NCI-H2107 treated with DMSO at 0.1 percent for 48 hours (cell line): ENCODE data around the gene PDLIM5.
"Not testable (repeated sequence)": the region's sequence is repeated elsewhere in the genome, so short reads cannot be mapped to it uniquely, and the experiment has no call there.

Experiments
- DNase-seq: peaks from one replicate; lab custom pipeline; 2025; ENCODE audit not compliant: unreplicated experiment; lab: John Stamatoyannopoulos, UW

Gene PDLIM5

GRCh38 chr4:94489098-94489497 is 37.4 kb downstream of the PDLIM5 start:
- no peak for DNase-seq

- no peak for DNase-seq
These were observed 38.7 kb downstream of the PDLIM5 start for GRCh38 chr4:94490437-94490836.

DNA sequence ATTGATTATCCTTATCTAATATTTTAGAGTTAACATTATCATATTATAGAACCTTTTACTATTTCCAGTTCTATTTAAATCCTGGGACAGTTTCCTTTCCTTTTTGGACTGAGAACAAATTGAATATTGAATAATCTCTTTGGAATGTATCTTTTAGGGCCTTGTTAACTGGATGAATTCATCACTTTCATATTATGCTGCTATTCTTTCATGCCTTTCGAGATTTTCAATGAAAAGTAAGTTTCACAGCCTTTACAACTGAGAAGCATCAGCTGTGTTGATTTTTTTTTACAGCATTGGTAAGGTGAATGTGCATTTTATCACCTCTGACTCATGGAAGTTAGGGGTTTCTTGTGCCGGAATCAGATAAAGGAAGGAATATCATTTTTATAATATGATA is 39.6 kb downstream of the PDLIM5 start:
- DNase-seq: no peak

DNA sequence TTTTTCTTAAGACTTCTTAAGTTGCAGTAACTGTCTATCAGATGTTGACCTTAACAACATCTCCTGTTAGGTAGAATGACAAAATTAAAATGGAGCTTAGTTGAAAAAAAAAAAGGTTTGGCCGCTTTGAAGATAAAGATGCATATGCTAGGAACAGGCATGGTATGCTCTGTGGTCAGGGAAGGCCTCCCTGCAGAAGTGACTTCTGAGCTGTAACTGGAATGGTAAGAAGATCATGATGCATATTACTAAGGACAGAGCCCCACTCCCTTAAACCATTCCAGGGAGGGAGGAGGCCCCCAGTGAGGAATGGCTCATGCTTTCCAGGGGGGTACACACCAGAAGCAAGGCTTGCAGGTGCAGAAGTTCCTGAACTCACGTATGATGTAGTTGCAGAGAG is 43.7 kb downstream of the PDLIM5 start:
- DNase-seq: no peak

GRCh38 chr4:94497690-94498089 is 45.9 kb downstream of the PDLIM5 start:
- DNase-seq: no peak

GRCh38 chr4:94498502-94498901 is 46.8 kb downstream of the PDLIM5 start:
- DNase-seq: no peak

DNA sequence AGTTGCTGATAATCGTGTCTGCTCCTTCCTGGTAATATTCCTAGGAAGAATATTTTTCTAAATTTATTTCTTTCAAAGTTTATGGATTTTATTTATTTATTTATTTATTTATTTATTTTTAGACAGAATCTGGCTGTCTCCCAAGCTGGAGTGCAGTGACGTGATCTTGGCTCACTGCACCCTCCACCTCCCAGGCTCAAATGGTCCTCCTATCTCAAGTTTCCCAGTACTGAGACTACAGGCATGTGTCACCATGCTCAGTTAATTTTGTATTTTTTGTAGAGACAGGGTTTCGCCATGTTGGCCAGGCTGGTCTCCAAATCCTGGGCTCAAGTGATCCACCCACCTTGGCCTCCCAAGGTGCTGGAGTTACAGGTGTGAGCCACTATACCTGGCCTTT is 48.9 kb downstream of the PDLIM5 start:
- DNase-seq: no peak

- DNase-seq: no peak
These were observed 52.8 kb downstream of the PDLIM5 start for GRCh38 chr4:94504545-94504944.

- DNase-seq: no peak
These were observed 55.1 kb downstream of the PDLIM5 start for GRCh38 chr4:94506822-94507221.

- no peak for DNase-seq
These were observed 55.5 kb downstream of the PDLIM5 start for GRCh38 chr4:94507281-94507680.

DNA sequence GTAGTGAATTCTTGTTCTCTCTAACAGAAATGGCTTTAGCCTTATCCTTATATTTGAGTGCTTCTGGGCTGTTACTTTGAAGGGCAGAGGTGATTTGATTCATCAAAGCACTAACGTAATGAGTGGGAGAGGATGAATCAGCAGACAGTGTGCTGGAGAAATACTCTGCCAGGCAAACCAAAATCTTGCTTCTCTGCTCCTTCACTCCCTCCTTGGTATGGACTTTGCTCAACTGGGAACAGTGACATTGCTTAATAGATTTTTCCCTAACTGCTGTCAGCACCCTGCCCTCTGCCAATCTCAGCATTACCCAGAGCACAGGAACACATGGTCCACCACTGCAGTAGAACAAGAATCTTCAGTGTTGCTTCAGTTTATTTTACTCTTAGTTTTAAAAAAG is 56.0 kb downstream of the PDLIM5 start:
- DNase-seq: no peak

- no peak for DNase-seq
These were observed 56.6 kb downstream of the PDLIM5 start for GRCh38 chr4:94508296-94508695.

DNA sequence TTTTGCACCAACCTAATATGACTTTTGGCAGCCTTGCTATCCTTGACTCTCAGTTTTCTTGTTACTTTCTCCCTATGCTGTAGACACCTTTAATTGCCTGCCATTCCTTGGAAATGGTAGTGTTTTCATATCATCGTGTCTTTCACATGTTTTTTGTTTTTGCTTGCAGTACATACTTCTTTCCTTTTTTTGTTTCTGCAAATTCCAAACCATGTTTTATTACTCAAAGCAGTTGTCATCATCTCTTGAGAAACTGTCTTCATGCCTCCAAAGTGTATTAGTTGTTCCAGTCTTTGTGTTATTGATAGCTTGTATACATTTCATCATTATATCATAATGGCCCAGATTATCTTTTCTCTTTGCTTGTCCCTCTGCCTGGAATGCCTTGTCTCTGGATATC is 57.1 kb downstream of the PDLIM5 start:
- DNase-seq: no peak

GRCh38 chr4:94511591-94511990 is 59.8 kb downstream of the PDLIM5 start:
- no peak for DNase-seq

- not testable (repeated sequence) for DNase-seq
These were observed 61.8 kb downstream of the PDLIM5 start for GRCh38 chr4:94513532-94513931.

GRCh38 chr4:94515365-94515764 is 63.6 kb downstream of the PDLIM5 start:
- no peak for DNase-seq

DNA sequence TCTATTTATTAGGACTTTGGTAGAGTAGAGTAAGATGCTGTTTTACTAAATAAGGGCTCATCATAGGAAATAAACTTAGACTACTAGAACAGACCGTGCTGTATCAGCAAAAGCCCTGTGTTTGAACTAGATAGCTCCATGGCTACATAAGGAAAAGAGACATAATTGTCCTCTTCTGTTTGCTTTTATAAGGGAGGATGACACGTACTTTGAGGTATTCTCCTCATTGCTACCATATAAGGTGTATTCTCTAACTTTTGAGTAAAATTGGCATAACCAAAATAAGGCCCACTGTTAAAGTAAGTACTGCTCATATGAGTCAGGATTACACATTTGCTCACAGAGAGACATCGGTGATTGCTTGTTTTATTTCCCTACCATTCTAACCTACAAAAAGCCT is 64.3 kb downstream of the PDLIM5 start:
- no peak for DNase-seq

DNA sequence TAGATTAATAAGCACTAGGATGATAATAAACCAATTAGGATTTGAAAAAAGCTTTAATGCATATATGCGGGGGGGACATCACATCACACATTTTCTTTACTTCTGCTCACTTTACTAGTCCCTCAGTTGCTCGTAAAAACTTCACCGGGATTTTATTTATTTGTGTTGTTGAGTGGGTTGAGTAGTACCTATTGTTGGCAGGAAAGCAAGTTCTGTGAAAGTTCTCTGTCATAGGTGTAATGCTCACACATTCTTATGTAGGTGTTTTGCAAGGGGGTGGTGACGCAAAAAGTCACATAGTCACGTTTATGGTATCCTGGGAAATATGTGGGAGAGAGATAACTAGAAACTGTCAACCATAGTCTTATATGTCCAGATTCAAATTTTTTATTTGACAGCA is 65.3 kb downstream of the PDLIM5 start:
- DNase-seq: no peak

DNA sequence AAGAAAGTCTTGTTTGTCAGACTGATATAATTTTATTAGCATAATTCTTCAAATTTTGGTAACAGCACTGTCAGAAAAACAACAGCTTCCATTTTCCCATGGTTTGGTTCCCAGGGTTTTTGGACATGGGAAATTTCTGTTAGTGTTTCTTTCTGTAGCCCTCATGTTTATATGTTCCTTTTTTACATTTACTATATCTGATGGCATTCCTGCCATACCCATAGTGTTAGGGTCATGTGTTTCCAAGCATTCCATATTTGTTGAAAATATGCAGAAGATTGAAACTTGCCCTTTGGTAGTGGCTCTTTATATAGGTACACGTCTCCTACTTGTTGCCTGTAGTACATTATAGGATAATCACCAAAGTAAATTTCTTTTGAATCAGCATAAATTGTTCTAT is 65.8 kb downstream of the PDLIM5 start:
- DNase-seq: no peak

GRCh38 chr4:94519019-94519418 is 67.3 kb downstream of the PDLIM5 start:
- no peak for DNase-seq

DNA sequence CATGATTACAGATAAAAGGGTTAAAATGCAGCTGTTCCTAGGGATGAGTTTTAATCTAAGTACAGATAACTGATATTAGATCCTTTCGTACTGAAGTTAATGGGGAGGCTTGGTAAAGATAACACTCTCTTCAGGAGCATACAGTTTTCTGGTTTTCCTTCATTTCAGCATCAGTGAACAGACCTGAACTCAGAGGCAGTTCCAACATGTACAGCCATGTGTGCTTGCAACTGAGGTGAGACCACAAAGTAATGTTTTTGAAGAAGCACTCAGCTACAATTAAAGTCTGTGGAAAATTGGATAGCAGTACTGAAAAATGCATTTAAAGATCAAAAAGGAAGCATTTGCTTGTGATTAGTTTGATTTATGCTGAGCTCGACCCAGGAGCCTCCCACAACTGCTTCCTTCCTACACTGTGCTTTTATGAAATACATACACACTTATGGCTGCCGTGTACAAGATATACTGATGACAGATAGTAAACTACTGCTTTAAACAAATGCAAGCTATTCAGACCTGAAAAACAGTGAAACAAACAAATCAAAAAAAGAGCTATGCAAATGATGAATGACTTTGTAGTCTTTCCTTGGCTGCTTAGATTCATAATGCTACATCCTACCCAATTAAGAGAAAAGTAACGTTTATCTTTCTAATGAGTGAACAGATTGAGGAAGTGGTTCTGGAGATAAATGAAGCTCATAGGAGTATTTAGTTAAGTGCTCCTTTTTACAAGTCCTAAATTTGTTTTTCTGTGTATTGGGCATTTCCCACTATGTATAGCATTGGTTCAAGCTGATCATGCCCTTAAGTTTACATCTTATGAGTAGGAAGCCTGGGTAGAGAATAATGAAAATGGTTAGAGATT is 68.4 kb downstream of the PDLIM5 start:
- DNase-seq: no peak

DNA sequence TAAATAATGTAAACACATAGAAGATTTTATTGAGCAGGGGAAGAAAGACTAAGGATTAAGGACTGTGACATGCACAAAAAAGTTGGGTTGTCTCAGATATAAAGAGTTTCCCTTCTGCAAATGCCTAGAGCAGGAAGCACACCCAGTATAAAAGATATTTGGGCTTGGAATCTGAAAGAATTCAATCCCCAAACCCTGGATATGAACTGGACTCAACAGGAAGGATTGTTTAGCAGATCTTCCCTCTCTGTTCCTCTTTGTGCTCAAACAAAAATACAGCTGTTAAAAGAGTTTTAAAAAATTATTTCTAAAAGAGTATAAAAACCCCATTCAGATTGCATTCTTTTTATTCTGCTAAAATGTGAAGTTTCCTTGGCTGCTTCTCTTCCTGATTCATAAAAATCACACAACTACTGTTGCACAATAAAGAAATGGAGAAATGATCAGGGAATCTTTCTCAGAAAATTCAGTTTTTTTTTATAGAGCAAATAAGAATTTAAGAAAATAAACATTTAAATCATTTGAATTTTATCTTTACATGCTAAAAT is 71.4 kb downstream of the PDLIM5 start:
- no peak for DNase-seq

GRCh38 chr4:94523617-94524016 is 71.9 kb downstream of the PDLIM5 start:
- DNase-seq: no peak
